Esophagus muscularis mucosa (tissue), 3 donors: ENCODE results near the gene HSPA8.
"Not testable (repeated sequence)": the region's sequence is repeated elsewhere in the genome, so short reads cannot be mapped to it uniquely, and the experiment has no call there.

Source experiments
- POLR2A ChIP-seq: fragments of 450-650 bp; IDR thresholded peaks from one replicate; pipeline ENCODE4 v1.6.1; 2017; ENCODE audit warnings: antibody characterized with exemption, moderate library complexity, mild to moderate bottlenecking, low read depth
- TF ChIP-seq, protein P1 (sequence below), 3 experiments: fragments of 200-600 bp in 2 of 3; fragments of 450-650 bp in 1 of 3; sonication (generic) in 2 of 3; IDR thresholded peaks; one replicate each; pipeline ENCODE4 v1.5.1; 2017 to 2019; ENCODE audit warnings: antibody characterized with exemption in 3 of 3, mild to moderate bottlenecking in 2 of 3, moderate library complexity in 1 of 3

- TF ChIP-seq, protein P1, sequence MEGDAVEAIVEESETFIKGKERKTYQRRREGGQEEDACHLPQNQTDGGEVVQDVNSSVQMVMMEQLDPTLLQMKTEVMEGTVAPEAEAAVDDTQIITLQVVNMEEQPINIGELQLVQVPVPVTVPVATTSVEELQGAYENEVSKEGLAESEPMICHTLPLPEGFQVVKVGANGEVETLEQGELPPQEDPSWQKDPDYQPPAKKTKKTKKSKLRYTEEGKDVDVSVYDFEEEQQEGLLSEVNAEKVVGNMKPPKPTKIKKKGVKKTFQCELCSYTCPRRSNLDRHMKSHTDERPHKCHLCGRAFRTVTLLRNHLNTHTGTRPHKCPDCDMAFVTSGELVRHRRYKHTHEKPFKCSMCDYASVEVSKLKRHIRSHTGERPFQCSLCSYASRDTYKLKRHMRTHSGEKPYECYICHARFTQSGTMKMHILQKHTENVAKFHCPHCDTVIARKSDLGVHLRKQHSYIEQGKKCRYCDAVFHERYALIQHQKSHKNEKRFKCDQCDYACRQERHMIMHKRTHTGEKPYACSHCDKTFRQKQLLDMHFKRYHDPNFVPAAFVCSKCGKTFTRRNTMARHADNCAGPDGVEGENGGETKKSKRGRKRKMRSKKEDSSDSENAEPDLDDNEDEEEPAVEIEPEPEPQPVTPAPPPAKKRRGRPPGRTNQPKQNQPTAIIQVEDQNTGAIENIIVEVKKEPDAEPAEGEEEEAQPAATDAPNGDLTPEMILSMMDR (IDR thresholded peaks at IDR 0.05): not testable (repeated sequence)
- TF ChIP-seq POLR2A: not testable (repeated sequence)
These were observed 25.7 kb upstream of the HSPA8 start for GRCh38 chr11:123087657-123088056.
